HuH-7 (cell line): Measurements from ENCODE around the gene CD3G.

Experiments used
- DNase-seq: peaks from one replicate; pipeline ENCODE4 v3.0.0; 2011; ENCODE audit warnings: low spot score

CD3G gene

GRCh38 chr11:118325283-118325682, 18.9 kb upstream of the CD3G start:
- no peak for DNase-seq

GRCh38 chr11:118328745-118329144, 15.4 kb upstream of the CD3G start:
- DNase-seq, result no peak

GRCh38 chr11:118334745-118335144, 9.4 kb upstream of the CD3G start:
- no peak for DNase-seq

GRCh38 chr11:118338637-118339061, 5.5 kb upstream of the CD3G start:
- DNase-seq, result peak; percentile 80

- no peak for DNase-seq
Measured at GRCh38 chr11:118339281-118339961, 4.7 kb upstream of the CD3G start.

- no peak for DNase-seq
Measured at GRCh38 chr11:118340449-118340848, 3.7 kb upstream of the CD3G start.

- no peak for DNase-seq
Measured at GRCh38 chr11:118341261-118341660, 2.9 kb upstream of the CD3G start.

GRCh38 chr11:118341815-118342489, 2.2 kb upstream of the CD3G start:
- DNase-seq, result no peak

GRCh38 chr11:118342503-118343161, 1.5 kb upstream of the CD3G start, which contains the start of gene CD3D:
Gene CD3D, minus strand, starts transcription at chr11:118342705. Its CDS starts 98 bp downstream, at chr11:118342607.
- no peak for DNase-seq

- DNase-seq, result no peak
Measured at GRCh38 chr11:118343248-118343647, 896 bp upstream of the CD3G start.

- no peak for DNase-seq
Measured at GRCh38 chr11:118349475-118349874, 5.3 kb downstream of the CD3G start.

- DNase-seq, result no peak
Measured at GRCh38 chr11:118353084-118353710, 9.1 kb downstream of the CD3G start.

GRCh38 chr11:118358071-118358470, 13.9 kb downstream of the CD3G start:
- no peak for DNase-seq

- peak; percentile 74 for DNase-seq
Measured at GRCh38 chr11:118359295-118359958, 15.3 kb downstream of the CD3G start, which contains the start of gene UBE4A. Gene UBE4A, plus strand, starts transcription at chr11:118359600. Its CDS starts 5,481 bp downstream, at chr11:118365081.

GRCh38 chr11:118364956-118365615, 20.9 kb downstream of the CD3G start:
- DNase-seq, result no peak

- no peak for DNase-seq
Measured at GRCh38 chr11:118366287-118366686, 22.1 kb downstream of the CD3G start.

- DNase-seq, result no peak
Measured at GRCh38 chr11:118370774-118371173, 26.6 kb downstream of the CD3G start.

GRCh38 chr11:118373263-118373662, 29.1 kb downstream of the CD3G start:
- no peak for DNase-seq

GRCh38 chr11:118373871-118374270, 29.7 kb downstream of the CD3G start:
- no peak for DNase-seq

GRCh38 chr11:118374729-118375128, 30.6 kb downstream of the CD3G start:
- no peak for DNase-seq

- no peak for DNase-seq
Measured at GRCh38 chr11:118375978-118376377, 31.8 kb downstream of the CD3G start.
